ENCODE data around the gene PTPRC. TPM values are rescaled to one million over a fixed set of nuclear protein-coding genes. Genes with fewer than 3 reads are reported as not detected.

Gene PTPRC
- total RNA-seq, 2 donors from 2014 or later: 27.1 to 86.8 TPM

DNA sequence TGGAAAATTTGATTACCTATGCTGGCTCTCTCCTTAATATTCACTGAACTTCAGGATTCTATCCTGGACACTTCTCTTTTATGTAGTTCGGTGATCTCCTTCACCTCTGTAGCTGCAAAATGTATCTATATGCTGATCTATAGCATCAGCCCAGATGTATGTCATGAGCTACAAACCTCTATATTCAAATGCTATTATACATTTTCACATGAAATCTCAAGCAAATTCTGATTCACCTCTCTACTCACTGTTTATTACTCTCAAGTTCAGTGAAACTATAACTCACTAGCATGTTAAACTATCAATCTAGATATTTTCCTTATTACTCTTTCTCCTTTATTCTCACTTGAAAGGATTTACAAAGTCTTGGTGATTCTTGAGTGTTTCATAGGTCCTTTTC, 52.2 kb downstream of the PTPRC start:
- Histone ChIP-seq H3K4me1 (ENCODE audit: control insufficient read depth in 1 of 2, low read depth in 2 of 2) (no peaks in the 10 kb centered on the region), H3K27me3 (replicated peaks; ENCODE audit: insufficient read depth) (no peaks in the 10 kb centered on the region), H3K27ac (no peak overlapping the region), H3K4me3 (no peak overlapping the region), H3K9me3 (no peaks in the 10 kb centered on the region), H3K36me3 (no peaks in the 10 kb centered on the region)
- ATAC-seq (ENCODE audit: insufficient number of reproducible peaks, low FRiP score, low read depth) (no peak), DNase-seq (ENCODE audit: low spot score) (no peak)
- TF ChIP-seq, protein P1, sequence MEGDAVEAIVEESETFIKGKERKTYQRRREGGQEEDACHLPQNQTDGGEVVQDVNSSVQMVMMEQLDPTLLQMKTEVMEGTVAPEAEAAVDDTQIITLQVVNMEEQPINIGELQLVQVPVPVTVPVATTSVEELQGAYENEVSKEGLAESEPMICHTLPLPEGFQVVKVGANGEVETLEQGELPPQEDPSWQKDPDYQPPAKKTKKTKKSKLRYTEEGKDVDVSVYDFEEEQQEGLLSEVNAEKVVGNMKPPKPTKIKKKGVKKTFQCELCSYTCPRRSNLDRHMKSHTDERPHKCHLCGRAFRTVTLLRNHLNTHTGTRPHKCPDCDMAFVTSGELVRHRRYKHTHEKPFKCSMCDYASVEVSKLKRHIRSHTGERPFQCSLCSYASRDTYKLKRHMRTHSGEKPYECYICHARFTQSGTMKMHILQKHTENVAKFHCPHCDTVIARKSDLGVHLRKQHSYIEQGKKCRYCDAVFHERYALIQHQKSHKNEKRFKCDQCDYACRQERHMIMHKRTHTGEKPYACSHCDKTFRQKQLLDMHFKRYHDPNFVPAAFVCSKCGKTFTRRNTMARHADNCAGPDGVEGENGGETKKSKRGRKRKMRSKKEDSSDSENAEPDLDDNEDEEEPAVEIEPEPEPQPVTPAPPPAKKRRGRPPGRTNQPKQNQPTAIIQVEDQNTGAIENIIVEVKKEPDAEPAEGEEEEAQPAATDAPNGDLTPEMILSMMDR (IDR thresholded peaks at IDR 0.05): no peak

DNA sequence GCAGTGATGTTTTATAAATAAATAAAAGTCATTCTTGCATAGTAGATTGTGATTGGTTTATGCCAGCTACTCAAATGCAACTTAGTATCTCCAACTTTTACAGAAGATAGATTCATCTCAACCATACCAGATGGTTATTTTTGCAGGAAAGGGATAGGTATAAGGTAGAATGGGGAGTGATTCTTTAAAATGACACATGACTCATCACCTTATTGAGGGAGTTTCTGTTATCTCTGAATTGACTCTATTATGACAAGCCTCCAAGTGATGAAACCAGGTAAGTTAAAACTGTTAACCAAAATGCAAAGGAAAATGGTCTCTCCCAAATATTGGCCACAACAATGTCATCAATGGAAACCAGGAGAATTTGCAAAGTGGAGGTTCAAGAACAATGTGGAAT, 54.5 kb downstream of the PTPRC start:
- TF ChIP-seq, protein P1 (IDR thresholded peaks at IDR 0.05): no peak
- DNase-seq (ENCODE audit: low spot score) (no peak), ATAC-seq (ENCODE audit: insufficient number of reproducible peaks, low FRiP score, low read depth) (no peak)
- Histone ChIP-seq H3K9me3 (no peaks in the 10 kb centered on the region), H3K36me3 (no peaks in the 10 kb centered on the region), H3K4me3 (no peak overlapping the region), H3K27ac (no peak overlapping the region), H3K4me1 (ENCODE audit: control insufficient read depth in 1 of 2, low read depth in 2 of 2) (no peaks in the 10 kb centered on the region), H3K27me3 (replicated peaks; ENCODE audit: insufficient read depth) (no peaks in the 10 kb centered on the region)

DNA sequence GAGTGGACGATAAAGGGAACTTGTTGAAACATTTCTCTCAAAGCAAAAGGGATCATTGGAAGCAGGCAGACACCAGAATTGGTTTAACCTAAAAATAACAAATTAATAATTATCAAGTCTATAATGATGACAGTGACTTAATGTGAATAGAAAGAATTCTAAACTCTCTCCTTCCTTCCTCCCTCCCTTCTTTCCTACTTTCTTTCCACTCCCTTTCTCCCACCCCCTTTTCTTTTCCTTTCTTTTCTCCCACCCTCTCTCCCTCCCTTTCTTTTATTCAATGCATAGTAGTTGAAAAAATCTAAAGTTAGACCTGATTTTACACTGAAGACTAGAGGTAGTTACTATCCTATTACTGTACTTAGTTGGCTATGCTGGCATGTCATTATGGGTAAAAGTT, 55.7 kb downstream of the PTPRC start:
- Histone ChIP-seq H3K27me3 (replicated peaks; ENCODE audit: insufficient read depth) (no peaks in the 10 kb centered on the region), H3K4me3 (no peak overlapping the region), H3K36me3 (no peaks in the 10 kb centered on the region), H3K9me3 (no peaks in the 10 kb centered on the region), H3K27ac (no peak overlapping the region), H3K4me1 (ENCODE audit: control insufficient read depth in 1 of 2, low read depth in 2 of 2) (no peaks in the 10 kb centered on the region)
- ATAC-seq (ENCODE audit: insufficient number of reproducible peaks, low FRiP score, low read depth) (no peak), DNase-seq (ENCODE audit: low spot score) (no peak)
- TF ChIP-seq, protein P1 (IDR thresholded peaks at IDR 0.05): no peak

DNA sequence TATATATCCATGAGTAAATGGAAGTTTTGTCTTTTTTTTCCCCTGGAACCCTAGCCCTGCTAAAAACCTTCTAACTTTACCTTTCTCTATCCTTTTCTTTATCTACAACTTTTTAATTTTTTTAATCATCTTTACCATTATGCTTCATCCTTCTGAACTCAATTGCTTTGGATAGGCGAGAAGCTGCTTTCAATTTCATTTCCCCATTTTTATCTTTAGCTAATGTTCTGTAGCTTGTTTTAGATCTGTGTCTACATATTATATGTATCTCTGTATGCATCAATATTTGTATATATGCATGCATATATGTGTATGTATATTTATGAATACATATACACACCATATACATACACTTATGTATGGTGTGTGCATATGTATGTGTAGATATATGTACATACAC, 57.4 kb downstream of the PTPRC start:
- no peaks in the 10 kb centered on the region for H3K4me1 ChIP-seq (ENCODE audit: control insufficient read depth in 1 of 2, low read depth in 2 of 2)
- no peak for DNase-seq (ENCODE audit: low spot score)
- no peaks in the 10 kb centered on the region for H3K36me3 ChIP-seq
- TF ChIP-seq, protein P1 (IDR thresholded peaks at IDR 0.05): no peak
- no peak overlapping the region for H3K4me3 ChIP-seq
- H3K9me3 ChIP-seq: no peaks in the 10 kb centered on the region
- H3K27me3 ChIP-seq (replicated peaks; ENCODE audit: insufficient read depth): no peaks in the 10 kb centered on the region
- no peak overlapping the region for H3K27ac ChIP-seq
- no peak for ATAC-seq (ENCODE audit: insufficient number of reproducible peaks, low FRiP score, low read depth)

DNA sequence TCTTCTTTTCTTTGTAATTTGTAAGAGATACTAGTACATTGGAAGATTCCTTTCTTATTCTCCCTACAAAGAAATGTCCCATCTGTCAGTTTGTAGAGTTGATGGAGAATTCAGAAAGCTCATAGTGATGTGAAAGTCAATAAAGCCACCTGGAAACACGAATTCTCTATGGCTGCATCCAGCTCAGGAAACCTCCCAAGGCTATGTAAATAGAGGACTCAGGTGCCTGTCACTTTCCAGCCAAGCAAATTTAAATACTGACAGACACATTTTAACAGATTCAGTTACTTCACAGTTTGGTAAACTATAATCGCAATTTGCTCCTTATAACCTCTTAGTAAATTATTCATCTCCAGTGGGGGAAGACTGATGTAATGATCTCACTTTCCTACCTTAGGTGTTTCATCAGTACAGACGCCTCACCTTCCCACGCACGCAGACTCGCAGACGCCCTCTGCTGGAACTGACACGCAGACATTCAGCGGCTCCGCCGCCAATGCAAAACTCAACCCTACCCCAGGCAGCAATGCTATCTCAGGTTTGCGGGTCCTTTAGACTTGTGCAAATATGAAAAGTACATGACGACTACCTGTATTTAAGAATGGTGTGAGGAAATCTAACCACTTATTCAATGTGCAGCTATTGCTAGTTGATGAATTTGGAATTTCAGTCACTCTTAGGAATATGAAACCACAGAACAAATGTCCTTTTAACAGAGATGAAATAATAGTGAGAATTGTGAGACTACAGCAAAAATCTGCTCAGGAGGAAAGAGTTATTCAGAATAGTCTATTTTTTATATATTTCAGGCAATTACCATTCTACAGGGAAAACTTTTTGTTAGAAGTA, 60.6 kb downstream of the PTPRC start:
- ATAC-seq (ENCODE audit: insufficient number of reproducible peaks, low FRiP score, low read depth) (no peak), DNase-seq (ENCODE audit: low spot score) (no peak)
- Histone ChIP-seq H3K27me3 (replicated peaks; ENCODE audit: insufficient read depth) (no peaks in the 10 kb centered on the region), H3K36me3 (no peaks in the 10 kb centered on the region), H3K4me1 (ENCODE audit: control insufficient read depth in 1 of 2, low read depth in 2 of 2) (no peaks in the 10 kb centered on the region), H3K9me3 (no peaks in the 10 kb centered on the region), H3K27ac (no peak overlapping the region), H3K4me3 (no peak overlapping the region)
- TF ChIP-seq, protein P1 (IDR thresholded peaks at IDR 0.05): no peak
